ENCODE data around the gene NMRK1.

GRCh38 chr9:75013735-75014134 is 74.2 kb downstream of the NMRK1 start:
- TF ChIP-seq EP300 (IDR thresholded peaks at IDR 0.05): no peak
- TF ChIP-seq CTCF (IDR thresholded peaks at IDR 0.05): no peak
- TF ChIP-seq POLR2A (IDR thresholded peaks at IDR 0.05): no peak
- TF ChIP-seq POLR2AphosphoS5 (IDR thresholded peaks at IDR 0.05): no peak
